Renal cortex interstitium (tissue), 15 donors: ENCODE data around the gene TMEM209. TPM values are rescaled to one million over a fixed set of nuclear protein-coding genes. Genes with fewer than 3 reads are reported as not detected.
"Not testable (repeated sequence)": the region's sequence is repeated elsewhere in the genome, so short reads cannot be mapped to it uniquely, and the experiment has no call there.

Source experiments
- DNase-seq, 11 donors: peaks; one replicate each; pipeline ENCODE4 v3.0.0-alpha.2; 2013; ENCODE audit warnings: low read depth in 9 of 11, low spot score in 4 of 11; ENCODE audit errors: extremely low read depth in 1 of 11
- long read RNA-seq, 16 experiments: transcript quantifications; one replicate each; lab custom pipeline, GENCODE V29; 2026
- polyA plus RNA-seq, 3 donors: library from polyadenylated mRNA; unstranded; fragments of 120-200 nt; gene quantifications; one replicate each; pipeline ENCODE4 v1.2.1, GENCODE V29; 2013; ENCODE audit not compliant: insufficient read length in 3 of 3

Gene TMEM209
- 10 to 100 TPM; 24.5 to 32.1 (median 29.5) TPM for polyA plus RNA-seq
- long read RNA-seq, donor 1, partial matches to known transcripts = 0 of 4 reads
- long read RNA-seq, donor 1, other reads (novel, unspliced or antisense) = 0 of 4 reads
- long read RNA-seq, donor 2, transcript TMEM209-201 (15 exons, 3,545 nt) = major isoform, 7 of 7 reads
- long read RNA-seq, donor 2, partial matches to known transcripts = 0 of 7 reads
- long read RNA-seq, donor 2, other reads (novel, unspliced or antisense) = 0 of 7 reads
- long read RNA-seq, donor 3, transcript TMEM209-201 (15 exons, 3,545 nt) = major isoform, 9 of 9 reads
- long read RNA-seq, donor 3, partial matches to known transcripts = 0 of 9 reads
- long read RNA-seq, donor 3, other reads (novel, unspliced or antisense) = 0 of 9 reads
- long read RNA-seq, donor 4, partial matches to known transcripts = 0 of 1 reads
- long read RNA-seq, donor 4, other reads (novel, unspliced or antisense) = 0 of 1 reads
- long read RNA-seq, donor 5 = 0 reads
- long read RNA-seq, donor 6, transcript TMEM209-201 (15 exons, 3,545 nt) = major isoform, 5 of 5 reads
- long read RNA-seq, donor 6, partial matches to known transcripts = 0 of 5 reads
- long read RNA-seq, donor 6, other reads (novel, unspliced or antisense) = 0 of 5 reads
- long read RNA-seq, donor 7, partial matches to known transcripts = 0 of 3 reads
- long read RNA-seq, donor 7, other reads (novel, unspliced or antisense) = 0 of 3 reads
- long read RNA-seq, donor 8 = 0 reads
- long read RNA-seq, donor 9, partial matches to known transcripts = 0 of 3 reads
- long read RNA-seq, donor 9, other reads (novel, unspliced or antisense) = 0 of 3 reads
- long read RNA-seq, donor 10, partial matches to known transcripts = 0 of 3 reads
- long read RNA-seq, donor 10, other reads (novel, unspliced or antisense) = 0 of 3 reads
- long read RNA-seq, donor 11, partial matches to known transcripts = 0 of 5 reads
- long read RNA-seq, donor 11, other reads (novel, unspliced or antisense) = 0 of 5 reads
- long read RNA-seq, donor 12, partial matches to known transcripts = 0 of 2 reads
- long read RNA-seq, donor 12, other reads (novel, unspliced or antisense) = 0 of 2 reads
- long read RNA-seq, donor 13 = 0 reads
- long read RNA-seq, donor 14 = 0 reads
- long read RNA-seq, donor 15 = 0 reads
- long read RNA-seq, donor 16, transcript TMEM209-201 (15 exons, 3,545 nt) = major isoform, 6 of 13 reads
- long read RNA-seq, donor 16, partial matches to known transcripts = 6 of 13 reads
- long read RNA-seq, donor 16, other reads (novel, unspliced or antisense) = 0 of 13 reads

GRCh38 chr7:130205084-130205947, at the start of gene TMEM209:
TSS of gene TMEM209 (minus strand) at chr7:130205406. CDS start at chr7:130205375, 31 bp downstream.
- DNase-seq = peak; percentile 96 to 99 (median 99)

GRCh38 chr7:130254555-130254954, 49.3 kb upstream of the TMEM209 start:
- no peak for DNase-seq

GRCh38 chr7:130249626-130250025, 44.4 kb upstream of the TMEM209 start:
- DNase-seq = not testable (repeated sequence)

GRCh38 chr7:130248842-130249241, 43.6 kb upstream of the TMEM209 start:
- not testable (repeated sequence) for DNase-seq

- DNase-seq = not testable (repeated sequence)
These were observed 41.3 kb upstream of the TMEM209 start for GRCh38 chr7:130246491-130246890.

GRCh38 chr7:130243486-130243885, 38.3 kb upstream of the TMEM209 start:
- not testable (repeated sequence) for DNase-seq

GRCh38 chr7:130242198-130243014, 37.2 kb upstream of the TMEM209 start:
- no peak for DNase-seq

- no peak for DNase-seq
These were observed 35.0 kb upstream of the TMEM209 start for GRCh38 chr7:130240240-130240639.

GRCh38 chr7:130236361-130236760, 31.2 kb upstream of the TMEM209 start:
- DNase-seq = not testable (repeated sequence)

GRCh38 chr7:130234078-130234477, 28.9 kb upstream of the TMEM209 start:
- no peak for DNase-seq

- no peak for DNase-seq
These were observed 27.0 kb upstream of the TMEM209 start for GRCh38 chr7:130232209-130232608.

- no peak for DNase-seq
These were observed 26.6 kb upstream of the TMEM209 start for GRCh38 chr7:130231792-130232191.

GRCh38 chr7:130229981-130230380, 24.8 kb upstream of the TMEM209 start:
- not testable (repeated sequence) for DNase-seq

- DNase-seq = no peak
These were observed 23.8 kb upstream of the TMEM209 start for GRCh38 chr7:130228840-130229502.

GRCh38 chr7:130227883-130228575, 22.8 kb upstream of the TMEM209 start:
- DNase-seq = no peak

- DNase-seq = no peak
These were observed 21.1 kb upstream of the TMEM209 start for GRCh38 chr7:130226333-130226732.
